ENCODE measurements around the gene SYT2. TPM values are rescaled to one million over a fixed set of nuclear protein-coding genes. Genes with fewer than 3 reads are reported as not detected.
"Not testable (repeated sequence)": the region's sequence is repeated elsewhere in the genome, so short reads cannot be mapped to it uniquely, and the experiment has no call there.

SYT2 gene
- total and polyA plus RNA-seq, 2 experiments from 2014 or later = 0.03 to 0.68 TPM

DNA sequence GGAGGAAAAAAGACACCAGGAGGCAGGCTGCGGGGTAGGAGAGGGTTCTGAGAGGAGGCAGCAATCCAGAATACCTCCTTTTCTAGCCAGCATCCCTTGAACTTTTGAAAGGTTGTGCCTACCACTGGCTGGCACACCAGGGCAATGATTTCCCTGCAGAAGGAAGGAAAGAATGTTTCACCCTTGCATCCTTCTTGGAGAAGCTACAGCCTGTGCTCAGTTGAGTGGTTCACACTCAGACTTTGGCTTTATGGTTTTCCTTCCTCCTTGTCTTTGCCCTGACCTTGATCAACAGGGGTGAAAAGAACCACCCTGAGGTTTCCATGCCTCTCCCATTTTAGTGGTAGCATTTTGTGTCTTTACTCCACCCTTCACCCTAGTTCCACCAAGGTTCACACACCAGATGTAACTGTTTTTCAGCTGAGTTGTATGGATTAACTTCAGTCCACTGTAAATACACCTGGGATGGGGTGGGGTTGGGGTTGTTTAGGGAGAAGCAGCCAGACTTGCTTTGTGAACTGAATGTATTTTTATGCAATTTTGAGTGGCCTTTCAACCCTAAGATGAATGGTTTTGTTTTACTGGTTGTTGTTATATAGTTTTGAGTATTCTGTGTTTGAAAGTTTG, 122.3 kb downstream of the SYT2 start:
- TF ChIP-seq, protein P1, sequence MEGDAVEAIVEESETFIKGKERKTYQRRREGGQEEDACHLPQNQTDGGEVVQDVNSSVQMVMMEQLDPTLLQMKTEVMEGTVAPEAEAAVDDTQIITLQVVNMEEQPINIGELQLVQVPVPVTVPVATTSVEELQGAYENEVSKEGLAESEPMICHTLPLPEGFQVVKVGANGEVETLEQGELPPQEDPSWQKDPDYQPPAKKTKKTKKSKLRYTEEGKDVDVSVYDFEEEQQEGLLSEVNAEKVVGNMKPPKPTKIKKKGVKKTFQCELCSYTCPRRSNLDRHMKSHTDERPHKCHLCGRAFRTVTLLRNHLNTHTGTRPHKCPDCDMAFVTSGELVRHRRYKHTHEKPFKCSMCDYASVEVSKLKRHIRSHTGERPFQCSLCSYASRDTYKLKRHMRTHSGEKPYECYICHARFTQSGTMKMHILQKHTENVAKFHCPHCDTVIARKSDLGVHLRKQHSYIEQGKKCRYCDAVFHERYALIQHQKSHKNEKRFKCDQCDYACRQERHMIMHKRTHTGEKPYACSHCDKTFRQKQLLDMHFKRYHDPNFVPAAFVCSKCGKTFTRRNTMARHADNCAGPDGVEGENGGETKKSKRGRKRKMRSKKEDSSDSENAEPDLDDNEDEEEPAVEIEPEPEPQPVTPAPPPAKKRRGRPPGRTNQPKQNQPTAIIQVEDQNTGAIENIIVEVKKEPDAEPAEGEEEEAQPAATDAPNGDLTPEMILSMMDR (IDR thresholded peaks at IDR 0.05; ENCODE audit: low read depth, low read length) = no peak
- DNase-seq (ENCODE audit: low read depth in 1 of 2, low spot score in 1 of 2) = no peak
- Histone ChIP-seq H3K27ac (peak overlapping the region; percentile 78), H3K4me3 (no peak overlapping the region), H3K27me3 (no peaks in the 10 kb centered on the region), H3K36me3 (peaks cover 21% of the 10 kb centered on the region), H3K4me1 (ENCODE audit: low read depth) (no peaks in the 10 kb centered on the region), H3K9me3 (ENCODE audit: low read depth) (no peaks in the 10 kb centered on the region)

- TF ChIP-seq, protein P1 (IDR thresholded peaks at IDR 0.05; ENCODE audit: low read depth, low read length) = no peak
- H3K27me3 ChIP-seq = no peaks in the 10 kb centered on the region
- H3K27ac ChIP-seq = peak overlapping the region; percentile 56
- H3K4me1 ChIP-seq (ENCODE audit: low read depth) = no peaks in the 10 kb centered on the region
- no peaks in the 10 kb centered on the region for H3K9me3 ChIP-seq (ENCODE audit: low read depth)
- peaks cover 20% of the 10 kb centered on the region for H3K36me3 ChIP-seq
- no peak for DNase-seq (ENCODE audit: low read depth in 1 of 2, low spot score in 1 of 2)
- no peak overlapping the region for H3K4me3 ChIP-seq
Measured at GRCh38 chr1:202586871-202587270, 123.4 kb downstream of the SYT2 start.

- TF ChIP-seq, protein P1 (IDR thresholded peaks at IDR 0.05; ENCODE audit: low read depth, low read length) = no peak
- Histone ChIP-seq H3K9me3 (ENCODE audit: low read depth) (no peaks in the 10 kb centered on the region), H3K36me3 (peaks cover 22% of the 10 kb centered on the region), H3K27ac (peak overlapping the region; percentile 56), H3K27me3 (no peaks in the 10 kb centered on the region), H3K4me3 (no peak overlapping the region), H3K4me1 (ENCODE audit: low read depth) (peaks cover 3% of the 10 kb centered on the region)
- peak in 1 of 2 donors; percentile 73 for DNase-seq (ENCODE audit: low read depth in 1 of 2, low spot score in 1 of 2)
Measured at GRCh38 chr1:202586018-202586821, 124.0 kb downstream of the SYT2 start.

- H3K27me3 ChIP-seq = no peaks in the 10 kb centered on the region
- no peaks in the 10 kb centered on the region for H3K9me3 ChIP-seq (ENCODE audit: low read depth)
- no peak for DNase-seq (ENCODE audit: low read depth in 1 of 2, low spot score in 1 of 2)
- H3K36me3 ChIP-seq = peaks cover 29% of the 10 kb centered on the region
- H3K4me3 ChIP-seq = no peak overlapping the region
- H3K27ac ChIP-seq = peak overlapping the region; percentile 56
- TF ChIP-seq, protein P1 (IDR thresholded peaks at IDR 0.05; ENCODE audit: low read depth, low read length) = no peak
- peaks cover 5% of the 10 kb centered on the region for H3K4me1 ChIP-seq (ENCODE audit: low read depth)
Measured at GRCh38 chr1:202585590-202585933, 124.7 kb downstream of the SYT2 start.

DNA sequence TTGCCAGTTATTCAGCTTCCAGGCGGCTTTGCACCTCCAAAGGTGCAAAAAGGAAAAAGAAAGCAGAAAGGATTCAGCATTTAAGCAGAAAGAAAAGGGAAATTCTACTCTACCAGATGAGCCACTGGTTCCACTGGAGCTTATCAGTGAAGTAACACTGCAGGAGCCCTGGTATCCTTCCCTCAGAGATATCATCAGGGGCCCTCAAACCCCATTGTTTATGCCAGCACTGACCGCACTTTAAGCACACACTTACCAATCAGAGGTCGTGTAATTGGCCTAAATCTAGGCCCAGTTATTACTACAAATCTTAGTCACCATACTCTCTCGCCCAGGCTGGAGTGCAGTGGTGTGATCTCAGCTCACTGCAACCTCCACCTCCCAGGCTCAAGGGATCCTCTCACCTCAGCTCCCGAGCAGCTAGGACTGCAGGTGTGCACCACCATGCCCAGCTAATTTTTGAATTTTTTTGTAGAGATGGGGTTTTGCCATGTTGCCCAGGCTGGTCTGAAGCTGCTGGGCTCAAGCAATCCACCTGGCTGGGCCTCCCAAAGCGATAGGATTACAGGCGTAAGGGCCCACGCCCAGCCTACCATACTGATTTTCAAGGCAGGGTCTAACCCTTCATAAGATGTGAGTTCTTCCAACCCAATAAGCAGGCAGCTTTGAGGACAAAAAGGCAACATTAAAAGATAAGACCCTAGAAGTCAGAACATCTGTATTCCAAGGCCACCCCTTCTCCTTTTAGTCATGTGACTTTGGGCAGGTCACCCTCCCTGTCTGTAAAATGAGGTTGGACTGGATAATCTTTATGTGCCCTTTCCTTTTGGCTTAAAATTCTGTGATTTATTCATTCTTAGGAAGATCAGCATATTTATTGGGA, 125.3 kb downstream of the SYT2 start:
- H3K27ac ChIP-seq = peak overlapping the region; percentile 26
- TF ChIP-seq, protein P1 (IDR thresholded peaks at IDR 0.05; ENCODE audit: low read depth, low read length) = no peak

GRCh38 chr1:202582350-202582749, 127.9 kb downstream of the SYT2 start:
- not testable (repeated sequence) for H3K4me3 ChIP-seq; DNase-seq (ENCODE audit: low read depth in 1 of 2, low spot score in 1 of 2); H3K9me3 ChIP-seq (ENCODE audit: low read depth); H3K27ac ChIP-seq; H3K27me3 ChIP-seq
- peaks cover 23% of the 10 kb centered on the region for H3K4me1 ChIP-seq (ENCODE audit: low read depth)
- H3K36me3 ChIP-seq = peaks cover 34% of the 10 kb centered on the region

More for the DNA sequence above, 125.3 kb downstream of the SYT2 start:
- H3K36me3 ChIP-seq = peaks cover 34% of the 10 kb centered on the region
- H3K9me3 ChIP-seq (ENCODE audit: low read depth) = no peaks in the 10 kb centered on the region
- peaks cover 5% of the 10 kb centered on the region for H3K4me1 ChIP-seq (ENCODE audit: low read depth)
- no peak for DNase-seq (ENCODE audit: low read depth in 1 of 2, low spot score in 1 of 2)
- H3K4me3 ChIP-seq = no peak overlapping the region
- no peaks in the 10 kb centered on the region for H3K27me3 ChIP-seq
